GM12892 (cell line): ENCODE data around the gene RAD54L2.

Source experiments
- POLR2A ChIP-seq: IDR thresholded peaks from 2 replicates; pipeline ENCODE4 v1.6.1; 2011; ENCODE audit warnings: low read depth, low read length, control low read depth
- POLR2AphosphoS5 ChIP-seq: IDR thresholded peaks from 2 replicates; pipeline ENCODE4 v1.6.1; 2011; ENCODE audit warnings: low read depth, low read length, control low read depth

GRCh38 chr3:51519848-51520247, 18.7 kb upstream of the RAD54L2 start:
- TF ChIP-seq POLR2A = no peak
- no peak for TF ChIP-seq POLR2AphosphoS5
